HG03039 (cell line): ENCODE data around the gene SCD5.
"Not testable (repeated sequence)": the region's sequence is repeated elsewhere in the genome, so short reads cannot be mapped to it uniquely, and the experiment has no call there.

Experiments used
- ATAC-seq: cut with Tn5 transposase; IDR thresholded peaks from one replicate; pipeline ENCODE4 v1.9.1; 2021; ENCODE audit warnings: mild to moderate bottlenecking, moderate library complexity; ENCODE audit not compliant: unreplicated experiment

The SCD5 gene

DNA sequence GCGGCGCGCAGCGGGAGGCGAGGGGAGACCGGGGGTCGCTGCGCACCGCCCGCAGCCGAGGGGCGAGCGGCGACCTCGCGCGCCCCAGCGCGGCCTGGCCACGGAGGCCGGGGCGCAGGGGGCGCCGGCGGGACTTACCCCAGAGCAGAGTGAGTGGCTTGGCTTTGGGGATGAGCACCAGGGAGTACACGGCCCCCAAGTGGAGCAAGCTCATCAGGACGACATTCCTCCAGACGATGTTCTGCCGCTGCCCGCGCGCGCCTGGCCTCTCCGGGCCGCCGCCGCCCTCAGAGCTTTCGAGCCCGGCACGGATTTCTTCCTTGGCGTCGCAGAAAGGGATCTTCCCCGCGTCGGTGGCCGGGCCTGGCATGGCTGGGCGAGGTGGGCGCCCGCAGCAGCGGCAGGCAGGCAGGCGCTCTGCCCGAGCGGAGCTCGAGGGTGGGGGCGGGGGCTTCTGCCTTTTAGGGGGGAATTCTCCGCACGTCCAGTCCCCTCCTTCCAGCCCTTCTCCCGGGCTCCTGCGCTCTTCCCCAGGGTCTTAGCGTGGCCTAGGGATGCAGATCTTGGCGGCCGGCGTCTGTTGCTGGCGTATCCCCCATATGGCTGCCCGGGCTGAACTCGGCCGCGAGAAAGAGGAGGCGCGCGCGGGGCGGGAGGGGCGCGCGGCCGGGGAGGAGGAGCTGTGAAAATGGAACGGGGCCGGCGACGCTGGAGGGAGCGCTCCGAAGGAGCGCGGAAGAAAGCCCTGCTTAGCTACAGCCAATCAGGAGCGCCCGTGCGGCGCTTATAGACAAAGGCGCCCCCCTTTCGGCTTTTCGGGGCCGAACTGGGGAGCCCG is at the start of gene SCD5:
Gene SCD5, minus strand, starts transcription at position 629 of the 838 bp plus-strand sequence. Its CDS starts 259 bp downstream, at position 370.
- ATAC-seq: peak; percentile 93

DNA sequence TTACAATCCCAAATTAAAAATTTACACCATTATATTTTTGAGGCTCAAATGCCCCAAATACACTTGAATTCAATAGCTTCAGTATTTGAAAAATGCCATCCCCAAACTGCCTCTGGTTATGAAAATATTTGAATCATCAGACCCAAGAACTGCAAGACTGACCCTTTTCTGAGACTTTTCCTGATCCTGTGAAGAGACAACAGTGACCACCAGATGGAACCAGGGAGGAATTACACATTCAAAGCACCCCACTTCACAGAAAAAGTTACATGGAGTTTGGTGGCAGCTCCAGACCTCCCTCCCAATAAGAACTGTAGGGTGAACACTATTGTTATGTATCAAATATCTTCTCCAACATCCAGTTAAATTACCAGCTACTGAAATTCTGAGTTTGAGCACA is 44.0 kb upstream of the SCD5 start:
- no peak for ATAC-seq

DNA sequence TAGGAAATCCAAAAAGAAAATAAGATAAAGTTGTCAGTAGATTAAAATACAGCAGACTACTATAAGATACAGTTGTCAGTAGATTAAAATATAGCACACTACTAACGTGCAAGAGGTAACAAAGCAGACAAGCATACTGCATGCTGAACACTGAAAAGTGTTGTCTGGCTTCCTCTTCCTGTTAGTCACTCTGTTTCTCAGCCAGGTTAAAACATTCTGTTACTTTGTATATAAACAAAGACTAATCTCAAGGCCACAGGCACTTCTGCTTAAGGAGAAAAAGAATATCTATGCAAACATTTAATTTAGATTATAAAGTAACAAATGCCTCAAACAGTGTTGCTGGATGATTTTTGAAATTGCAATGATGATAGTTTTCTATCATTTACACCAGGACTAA is 41.0 kb upstream of the SCD5 start:
- ATAC-seq: no peak

DNA sequence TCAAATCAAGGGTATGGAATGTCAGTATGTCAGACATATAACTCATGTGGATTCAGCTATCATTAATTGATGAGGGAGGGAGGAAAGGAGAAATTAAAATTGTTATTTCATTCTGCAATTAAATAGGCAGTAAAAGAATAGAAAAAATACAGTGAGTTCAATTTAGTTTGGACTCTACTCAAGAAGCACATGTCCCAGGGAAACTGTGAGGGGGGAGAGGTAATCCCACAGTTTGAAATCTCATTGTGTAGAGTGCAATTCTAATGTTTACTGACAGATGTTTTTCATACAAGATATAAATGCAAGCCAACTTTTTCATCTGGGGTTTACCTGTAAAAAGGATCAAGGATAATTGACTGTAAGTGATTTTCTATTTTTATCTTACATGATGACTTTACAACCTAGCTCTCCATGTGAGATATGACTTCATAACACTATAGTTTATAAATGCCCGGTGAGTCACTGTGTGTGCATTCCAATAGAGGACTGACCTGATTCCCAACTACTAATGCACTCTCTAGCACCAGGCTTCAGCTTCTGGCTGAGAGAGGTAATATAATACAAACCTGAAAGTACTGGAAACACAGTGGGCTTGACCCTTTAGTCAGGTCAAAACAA is 35.2 kb upstream of the SCD5 start:
- no peak for ATAC-seq

DNA sequence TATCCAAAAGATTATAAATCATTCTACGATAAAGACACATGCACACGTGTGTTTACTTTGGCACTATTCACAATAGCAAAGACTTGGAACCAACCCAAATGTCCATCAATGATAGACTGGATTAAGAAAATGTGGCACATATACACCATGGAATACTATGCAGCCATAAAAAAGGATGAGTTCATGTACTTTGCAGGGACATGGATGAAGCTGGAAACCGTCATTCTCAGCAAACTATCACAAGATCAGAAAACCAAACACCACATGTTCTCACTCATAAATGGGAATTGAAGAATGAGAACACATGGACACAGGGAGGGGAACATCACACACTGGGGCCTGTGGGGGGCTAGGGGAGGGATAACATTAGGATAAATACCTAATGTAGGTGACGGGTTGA is 34.5 kb upstream of the SCD5 start:
- not testable (repeated sequence) for ATAC-seq

DNA sequence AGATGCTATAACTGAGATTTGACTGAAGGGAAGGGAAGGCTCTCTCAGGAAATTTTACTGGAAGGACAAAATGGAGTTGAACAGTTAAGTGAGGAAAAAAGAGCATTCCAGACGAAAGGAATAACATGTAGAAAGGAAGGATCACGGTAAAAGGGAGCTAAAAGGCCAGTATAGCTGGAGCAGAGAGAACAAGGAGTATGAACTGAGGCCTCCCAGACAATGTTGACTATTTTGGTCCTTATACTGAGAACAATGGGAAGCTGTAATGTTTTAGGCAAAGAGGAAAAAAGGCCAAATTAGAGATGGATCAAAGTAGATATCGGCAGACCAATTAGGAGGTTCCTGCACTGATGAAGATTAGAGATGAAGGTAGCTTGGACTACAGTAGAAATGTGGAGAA is 26.8 kb upstream of the SCD5 start:
- ATAC-seq: no peak

DNA sequence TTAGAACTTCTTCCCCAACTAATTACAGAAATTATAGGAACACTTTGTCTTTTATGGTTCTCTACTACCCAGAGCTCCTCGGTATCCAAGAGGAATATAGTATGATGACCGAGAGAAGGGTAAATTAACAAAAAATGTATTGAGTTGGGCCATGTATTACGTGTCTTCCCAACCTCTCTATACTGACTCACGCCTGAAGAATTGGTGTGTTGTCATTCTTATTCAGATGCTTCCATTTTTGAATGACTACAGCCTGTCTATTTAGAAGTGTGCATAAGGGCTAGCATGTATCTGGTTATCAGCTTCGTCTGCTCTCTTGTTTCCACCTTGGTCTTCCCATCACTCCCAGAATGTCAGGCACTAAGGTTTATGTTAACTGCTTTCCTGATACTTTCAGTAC is 24.5 kb upstream of the SCD5 start:
- ATAC-seq: no peak

DNA sequence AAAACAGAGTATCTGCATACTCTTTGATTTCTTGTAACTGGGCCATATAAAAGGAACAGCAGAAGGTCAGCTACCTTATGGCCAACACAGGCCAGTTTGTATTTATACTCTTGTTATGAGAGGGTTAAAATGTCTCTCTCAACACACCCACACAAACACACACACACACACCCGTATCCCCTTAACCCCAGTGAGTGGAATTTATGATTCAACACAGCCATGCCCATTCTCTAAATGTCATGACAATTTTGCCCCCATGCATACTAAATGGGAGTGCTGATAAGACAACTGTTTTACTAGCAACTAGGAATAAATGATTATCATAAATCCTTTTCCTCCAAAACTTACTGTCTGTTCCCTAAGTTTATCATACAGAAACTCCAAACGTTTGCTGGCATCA is 22.1 kb upstream of the SCD5 start:
- no peak for ATAC-seq

DNA sequence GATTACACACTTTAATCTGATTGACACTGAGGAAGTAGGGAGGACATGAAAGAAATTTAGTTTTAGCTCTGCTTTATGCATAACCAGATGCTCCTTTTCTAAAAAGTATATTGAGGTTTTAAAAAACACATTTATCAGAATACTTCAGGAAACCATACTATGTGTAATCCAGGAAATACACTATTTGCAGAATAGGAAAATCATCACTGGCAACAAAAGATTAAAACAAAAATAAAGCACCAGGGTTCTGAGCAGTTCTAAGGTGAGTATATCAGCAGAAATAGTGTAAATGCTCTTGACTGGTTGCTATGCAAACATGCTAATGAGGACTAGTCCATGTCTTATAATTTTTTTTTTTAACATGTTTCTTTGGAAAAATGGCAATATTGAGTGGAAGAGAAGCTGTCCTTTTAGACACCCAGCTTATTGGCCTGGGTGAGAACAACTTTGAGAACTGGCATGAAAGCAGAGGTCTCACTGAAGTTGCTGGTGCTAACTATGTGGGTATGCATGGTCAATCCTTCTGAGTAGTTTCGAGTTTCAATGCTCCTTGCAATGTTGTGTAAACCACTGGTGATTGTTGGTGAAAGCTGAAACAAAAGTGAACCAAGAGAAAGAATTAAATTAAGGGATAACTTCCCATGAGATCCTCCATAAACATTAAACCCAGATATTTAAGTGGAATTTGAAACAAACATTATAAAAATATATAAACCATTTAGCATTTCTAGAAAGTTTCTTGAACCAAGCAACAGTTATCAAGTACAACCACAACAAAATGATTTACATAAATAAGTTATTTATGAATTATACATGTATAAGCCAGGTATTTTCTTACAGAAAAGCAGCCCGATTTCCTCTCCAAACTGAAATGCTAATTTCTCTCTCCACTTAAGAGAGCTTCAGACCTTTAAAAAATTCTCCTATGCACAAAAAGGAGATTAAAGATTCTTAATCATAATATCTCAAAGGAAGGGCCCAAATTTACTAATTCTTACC is 20.4 kb upstream of the SCD5 start:
- ATAC-seq: no peak

DNA sequence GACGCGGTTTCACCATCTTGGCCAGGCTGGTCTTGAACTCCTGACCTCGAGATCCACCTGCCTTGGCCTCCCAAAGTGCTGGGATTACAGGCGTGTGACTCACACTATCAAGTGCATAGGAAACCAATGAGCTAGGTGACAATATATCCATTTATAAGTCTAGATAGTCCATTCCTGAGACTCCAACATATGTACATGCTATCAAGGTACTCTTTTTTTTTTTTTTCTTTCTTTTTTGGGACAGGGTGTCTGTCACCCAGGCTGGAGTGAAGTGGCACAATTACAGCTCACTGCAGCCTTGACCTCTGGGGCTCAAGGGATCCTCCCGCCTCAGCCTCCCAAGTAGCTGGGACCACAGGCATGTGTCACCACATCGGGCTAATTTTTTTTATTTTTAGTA is 18.3 kb upstream of the SCD5 start:
- not testable (repeated sequence) for ATAC-seq

DNA sequence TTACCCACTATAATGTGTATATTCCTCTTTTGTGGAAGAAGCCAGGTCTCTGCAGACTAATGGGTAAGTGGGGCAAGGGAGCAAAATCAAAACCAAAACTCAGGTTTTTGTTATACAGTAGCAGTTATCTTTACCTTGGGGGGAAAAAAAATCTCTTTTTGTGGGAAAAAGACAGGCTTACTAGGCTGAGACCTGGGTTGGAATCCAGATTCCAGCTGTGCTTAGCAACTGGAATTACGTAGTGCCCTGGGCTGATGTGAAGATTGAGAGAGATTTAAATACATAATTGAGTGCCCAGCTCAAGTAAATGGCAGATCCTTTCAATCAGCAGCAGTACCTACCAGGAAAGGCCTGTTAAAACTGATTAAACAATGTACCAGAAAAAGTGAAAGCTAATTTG is 15.4 kb upstream of the SCD5 start:
- ATAC-seq: no peak

DNA sequence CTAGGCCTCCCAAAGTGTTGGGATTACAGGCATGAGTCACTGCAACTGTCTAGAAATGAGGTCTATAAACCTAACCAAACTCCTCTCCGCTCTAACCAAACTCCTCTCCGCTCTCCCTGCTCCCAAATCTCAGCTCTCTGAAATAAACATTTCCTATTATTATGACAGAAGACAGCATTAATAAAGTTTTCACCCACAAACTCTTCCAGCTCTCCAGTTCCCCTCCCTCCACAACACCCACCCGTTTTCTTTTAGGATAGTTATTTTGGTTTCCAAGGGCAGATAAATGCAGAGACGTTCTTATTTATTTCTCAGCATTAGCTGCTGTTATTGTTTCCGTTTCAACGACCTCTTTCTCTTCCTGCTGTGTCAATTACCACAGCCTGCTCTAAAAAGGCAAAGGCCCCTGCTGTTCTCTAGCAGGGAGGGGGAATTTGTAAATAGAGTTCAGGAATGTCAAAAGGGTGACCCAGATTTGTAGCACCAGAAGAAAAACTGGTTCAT is 13.3 kb upstream of the SCD5 start:
- no peak for ATAC-seq

DNA sequence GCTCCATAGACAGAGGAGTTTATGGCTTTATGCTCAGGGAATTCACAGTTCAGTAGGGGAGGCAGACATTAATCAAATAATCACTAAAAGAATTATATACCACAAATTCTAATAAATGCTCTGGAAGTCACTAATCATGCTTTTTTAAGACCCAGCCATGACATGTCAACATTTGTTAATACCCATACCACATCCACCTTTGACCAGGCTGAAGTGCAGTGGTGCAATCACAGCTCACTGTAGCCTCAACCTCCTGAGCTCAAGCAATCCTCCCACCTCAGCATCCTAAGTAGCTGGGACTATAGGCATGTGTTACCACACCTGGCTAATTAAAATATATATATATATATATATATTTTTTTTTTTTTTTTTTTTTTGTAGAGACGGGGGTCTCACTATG is 12.8 kb upstream of the SCD5 start:
- ATAC-seq: no peak

DNA sequence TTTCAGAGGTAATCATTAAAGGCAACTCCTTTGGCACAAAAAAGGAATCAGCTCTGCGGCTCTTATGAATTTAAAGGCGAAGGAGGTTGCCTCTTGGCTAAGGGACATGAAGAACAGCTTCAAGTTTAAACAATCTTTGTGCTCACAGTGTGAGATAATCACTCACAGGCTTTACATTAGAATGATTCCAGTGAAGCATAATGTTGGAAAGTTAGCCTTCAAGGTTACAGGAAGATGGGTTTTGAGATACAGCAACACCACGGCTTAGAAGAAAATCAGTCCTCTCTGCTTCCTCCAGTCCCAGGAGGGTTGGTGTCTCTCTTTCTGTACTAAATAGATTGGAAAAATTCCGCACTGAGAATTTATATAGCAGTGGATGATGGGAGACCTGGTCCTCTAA is 11.6 kb upstream of the SCD5 start:
- ATAC-seq: no peak

DNA sequence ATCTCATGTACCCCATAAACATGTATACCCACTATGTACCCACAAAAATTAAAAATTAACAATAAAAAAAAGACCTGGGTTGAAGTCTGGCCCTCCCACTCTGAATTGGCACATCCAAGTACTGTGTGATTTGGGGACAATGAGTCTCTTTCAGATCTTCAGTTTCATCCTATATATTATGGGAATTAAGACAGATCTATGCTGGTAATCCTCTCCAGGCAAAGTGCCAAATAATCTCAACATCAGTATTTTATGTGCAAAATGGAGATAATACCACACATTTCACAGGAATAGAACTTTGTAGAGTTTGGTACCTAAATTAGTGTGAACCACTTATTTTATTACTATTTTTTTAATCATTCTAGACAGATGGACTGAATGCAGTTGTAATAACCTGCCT is 11.0 kb upstream of the SCD5 start:
- ATAC-seq: no peak

DNA sequence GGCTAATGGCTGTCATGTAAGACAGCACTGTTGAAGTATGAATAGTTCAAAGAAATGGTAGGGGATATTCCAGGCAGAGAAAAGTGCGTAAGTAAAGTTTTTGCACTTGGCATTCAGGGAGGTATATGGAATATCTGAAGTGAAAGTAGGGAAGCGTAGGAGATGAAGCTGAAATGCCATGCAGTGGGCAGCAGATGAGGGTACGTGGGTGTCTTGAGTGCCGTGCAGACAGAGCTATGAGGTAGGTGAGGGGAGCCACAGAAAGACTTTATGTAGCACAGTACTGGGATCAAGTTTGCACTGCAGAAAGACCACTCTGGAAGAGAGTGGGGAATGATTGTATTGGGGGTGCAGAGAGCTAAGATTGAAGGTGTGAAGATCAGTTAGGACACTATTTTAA is 5.2 kb upstream of the SCD5 start:
- ATAC-seq: no peak

DNA sequence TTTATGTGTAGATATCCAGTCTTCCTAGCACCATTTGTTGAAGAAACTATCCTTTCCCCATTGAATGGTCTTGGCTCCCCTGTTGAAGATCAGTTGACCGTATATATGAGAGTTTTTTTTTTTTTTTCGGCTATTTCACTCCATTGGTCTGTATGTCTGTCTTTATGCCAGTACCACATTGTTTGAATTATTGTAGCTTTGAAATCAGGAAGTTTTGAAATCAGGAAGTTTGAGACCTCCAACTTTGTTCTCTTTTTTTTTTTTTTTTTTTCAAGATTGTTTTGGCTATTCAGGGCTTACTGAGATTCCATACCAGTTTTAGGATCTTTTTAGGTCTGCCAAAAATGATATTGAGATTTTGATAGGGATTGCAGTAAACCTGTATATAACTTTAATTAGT is 4.3 kb upstream of the SCD5 start:
- no peak for ATAC-seq

DNA sequence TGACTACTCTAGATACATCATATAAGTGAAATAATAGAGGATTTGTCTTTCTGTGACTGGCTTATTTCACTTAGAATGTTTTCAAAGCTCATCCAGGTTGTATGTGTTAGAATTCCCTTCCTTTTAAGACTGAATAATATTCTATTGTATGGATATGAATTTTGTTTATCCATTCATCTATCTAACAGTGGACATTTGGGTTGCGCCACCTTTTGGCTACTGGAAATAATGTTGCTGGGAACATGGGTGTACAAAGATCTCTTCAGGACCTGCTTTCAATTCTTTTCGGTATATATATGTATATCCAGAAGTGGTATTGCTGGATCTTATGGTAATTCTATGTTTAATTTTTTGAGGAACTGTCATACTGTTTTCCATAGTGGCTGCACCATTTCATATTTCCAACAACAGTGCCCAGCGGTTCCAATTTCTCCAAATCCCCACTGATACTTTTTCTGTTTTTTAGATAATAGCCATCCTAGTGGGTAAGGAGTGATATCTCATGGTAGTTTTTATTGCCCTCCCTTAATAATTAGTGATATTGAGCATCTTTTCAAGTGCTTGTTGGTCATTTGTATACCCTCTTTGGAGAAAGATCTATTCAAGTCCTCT is 3.4 kb upstream of the SCD5 start:
- ATAC-seq: no peak

DNA sequence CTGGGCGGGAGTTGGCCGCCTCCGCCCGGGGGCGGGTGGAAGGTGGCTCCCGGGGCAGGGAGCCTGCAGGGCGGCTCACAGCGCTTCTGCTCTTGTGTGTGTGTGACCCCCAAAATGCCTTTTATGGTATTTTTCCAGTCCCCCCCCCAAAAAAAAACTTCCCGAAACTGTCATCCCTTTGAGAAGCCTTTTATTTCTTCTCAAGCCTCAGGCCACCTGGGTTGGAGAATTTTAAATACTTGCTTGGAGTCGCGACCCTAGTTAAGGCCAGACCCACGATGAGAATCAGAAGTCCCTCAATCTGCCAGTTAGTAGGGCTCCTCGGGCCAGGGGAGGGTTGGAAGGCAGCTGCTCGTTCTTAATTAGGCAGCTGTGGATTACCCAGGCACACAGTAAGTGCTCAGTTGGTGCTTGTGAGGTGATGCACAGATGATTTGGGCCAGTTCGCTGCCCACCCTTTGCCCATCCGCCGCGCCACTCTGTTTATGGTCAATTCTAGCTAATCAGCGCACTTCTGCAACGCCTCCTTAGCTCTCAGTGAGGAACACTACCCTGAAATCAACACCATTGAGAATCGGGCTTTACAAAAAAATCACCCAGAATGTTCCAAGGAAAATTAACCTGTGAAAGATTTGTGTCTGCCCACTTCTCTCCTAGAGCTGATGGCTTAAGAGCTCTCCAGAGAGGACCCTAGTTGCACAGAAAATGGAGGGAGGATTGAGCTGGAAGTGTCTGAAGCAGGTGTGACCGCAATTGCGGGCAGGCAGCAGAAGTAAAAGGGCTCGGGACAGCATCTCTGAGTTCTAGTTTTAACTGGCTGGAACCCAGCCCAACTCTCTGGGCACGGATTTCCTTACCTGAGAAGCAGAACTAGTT is 648 bp upstream of the SCD5 start:
- ATAC-seq: no peak
